ENCODE data around the gene TBC1D22A.

- TF ChIP-seq POLR2A (IDR thresholded peaks at IDR 0.05) = no peak
- TF ChIP-seq CTCF (IDR thresholded peaks at IDR 0.05) = no peak
These were observed 238.4 kb downstream of the TBC1D22A start for GRCh38 chr22:47000888-47001287.
